Epithelial cell of proximal tubule (primary cell): Measurements from ENCODE around the gene AATK. TPM values are rescaled to one million over a fixed set of nuclear protein-coding genes. Genes with fewer than 3 reads are reported as not detected.

Experiments used
- DNase-seq: peaks from one replicate; pipeline ENCODE4 v3.0.0-alpha.2; 2011; ENCODE audit warnings: low read depth
- H3K4me3 ChIP-seq: 2 replicates; pipeline ENCODE4 v1.5.1; 2011; ENCODE audit warnings: low read depth, mild to moderate bottlenecking, low read length
- CTCF ChIP-seq: conservative IDR thresholded peaks from 2 replicates; pipeline ENCODE4 v1.5.1; 2012; ENCODE audit warnings: low read depth, mild to moderate bottlenecking, low read length
- total RNA-seq: library from RNA; depleted of rRNA; stranded (reverse); fragments of >200 nt; gene quantifications from 2 replicates; pipeline ENCODE4 v1.2.3, GENCODE V29; 2015

The AATK gene
- total RNA-seq, 1 donor from 2014 or later = 0.52 TPM

GRCh38 chr17:81127526-81128177, 38.4 kb downstream of the AATK start:
- no peak for DNase-seq
- H3K4me3 ChIP-seq = no peak overlapping the region
- no peak for TF ChIP-seq CTCF

- DNase-seq = no peak
- no peak for TF ChIP-seq CTCF
- H3K4me3 ChIP-seq = no peak overlapping the region
Observed at GRCh38 chr17:81127133-81127455, 38.9 kb downstream of the AATK start.

- TF ChIP-seq CTCF = no peak
- no peak overlapping the region for H3K4me3 ChIP-seq
- no peak for DNase-seq
Observed at GRCh38 chr17:81126281-81127132, 39.5 kb downstream of the AATK start.

GRCh38 chr17:81125573-81126081, 40.4 kb downstream of the AATK start:
- H3K4me3 ChIP-seq = no peak overlapping the region
- TF ChIP-seq CTCF = no peak
- DNase-seq = no peak

- no peak for DNase-seq
- H3K4me3 ChIP-seq = no peak overlapping the region
- TF ChIP-seq CTCF = no peak
Observed at GRCh38 chr17:81124377-81124776, 41.6 kb downstream of the AATK start.

- H3K4me3 ChIP-seq = no peak overlapping the region
- TF ChIP-seq CTCF = no peak
- DNase-seq = no peak
Observed at GRCh38 chr17:81123052-81124048, 42.7 kb downstream of the AATK start.
